ENCODE results near the gene ARMS2. TPM values are rescaled to one million over a fixed set of nuclear protein-coding genes. Genes with fewer than 3 reads are reported as not detected.
A peak's percentile ranks its signal among the peaks of the same experiment; 100 is the strongest.

Gene ARMS2
- total and polyA plus RNA-seq, 2 experiments from 2014 or later: not detected

- no peak overlapping the region for H3K4me3 ChIP-seq
- H2AFZ ChIP-seq: no peak overlapping the region
- WGBS (ENCODE audit: low lambda C conversion rate, missing lambda C conversion rate): 92% methylated on average over 4 of the region's 4 CpGs
- H3K4me2 ChIP-seq: no peak overlapping the region
- H3K36me3 ChIP-seq (replicated peaks; ENCODE audit: insufficient read depth, low read depth): no peaks in the 10 kb centered on the region
- TF ChIP-seq EZH2phosphoT487 (IDR thresholded peaks at IDR 0.05; ENCODE audit: low read depth, severe bottlenecking, unreplicated experiment): no peak
- no peak for TF ChIP-seq CTCF (IDR thresholded peaks at IDR 0.05; ENCODE audit: poor library complexity)
- TF ChIP-seq EZH2 (IDR thresholded peaks at IDR 0.05; ENCODE audit: borderline replicate concordance): no peak
- peak overlapping the region; percentile 64 for H3K27ac ChIP-seq
- H3K4me1 ChIP-seq (ENCODE audit: insufficient read depth): peaks cover 9% of the 10 kb centered on the region
- DNase-seq (ENCODE audit: low spot score): no peak
- H4K20me1 ChIP-seq (ENCODE audit: insufficient read depth, poor library complexity, severe bottlenecking): no peaks in the 10 kb centered on the region
- H3K79me2 ChIP-seq: no peaks in the 10 kb centered on the region
- no peaks in the 10 kb centered on the region for H3K9me3 ChIP-seq (ENCODE audit: low read depth)
- peaks cover 6% of the 10 kb centered on the region for H3K27me3 ChIP-seq
- H3K9me2 ChIP-seq (replicated peaks; ENCODE audit: insufficient read depth): no peaks in the 10 kb centered on the region
Measured at GRCh38 chr10:122469848-122470247, 15.4 kb downstream of the ARMS2 start.

- no peak overlapping the region for H3K4me2 ChIP-seq
Measured at GRCh38 chr10:122471531-122472177, 17.2 kb downstream of the ARMS2 start.

GRCh38 chr10:122473116-122473515 lies 18.7 kb downstream of the ARMS2 start:
- Histone ChIP-seq H4K20me1 (ENCODE audit: insufficient read depth, poor library complexity, severe bottlenecking) (no peaks in the 10 kb centered on the region), H3K79me2 (no peaks in the 10 kb centered on the region), H3K4me1 (ENCODE audit: insufficient read depth) (peaks cover 25% of the 10 kb centered on the region), H2AFZ (no peak overlapping the region), H3K4me2 (no peak overlapping the region), H3K4me3 (no peak overlapping the region), H3K27ac (no peak overlapping the region), H3K27me3 (no peaks in the 10 kb centered on the region), H3K9me2 (replicated peaks; ENCODE audit: insufficient read depth) (no peaks in the 10 kb centered on the region), H3K9me3 (ENCODE audit: low read depth) (no peaks in the 10 kb centered on the region), H3K36me3 (replicated peaks; ENCODE audit: insufficient read depth, low read depth) (no peaks in the 10 kb centered on the region)
- TF ChIP-seq CTCF (IDR thresholded peaks at IDR 0.05; ENCODE audit: poor library complexity) (no peak), EZH2 (IDR thresholded peaks at IDR 0.05; ENCODE audit: borderline replicate concordance) (no peak), EZH2phosphoT487 (IDR thresholded peaks at IDR 0.05; ENCODE audit: low read depth, severe bottlenecking, unreplicated experiment) (no peak)
- DNase-seq (ENCODE audit: low spot score): no peak
- 88% methylated on average over 8 of the region's 8 CpGs for WGBS (ENCODE audit: low lambda C conversion rate, missing lambda C conversion rate)

More at GRCh38 chr10:122471531-122472177, 17.2 kb downstream of the ARMS2 start:
- 94% methylated on average over 4 of the region's 4 CpGs for WGBS (ENCODE audit: low lambda C conversion rate, missing lambda C conversion rate)
- no peaks in the 10 kb centered on the region for H3K36me3 ChIP-seq (replicated peaks; ENCODE audit: insufficient read depth, low read depth)
- no peaks in the 10 kb centered on the region for H4K20me1 ChIP-seq (ENCODE audit: insufficient read depth, poor library complexity, severe bottlenecking)
- H3K4me1 ChIP-seq (ENCODE audit: insufficient read depth): peaks cover 25% of the 10 kb centered on the region
- H3K9me2 ChIP-seq (replicated peaks; ENCODE audit: insufficient read depth): no peaks in the 10 kb centered on the region
- no peak overlapping the region for H3K4me3 ChIP-seq
- TF ChIP-seq EZH2phosphoT487 (IDR thresholded peaks at IDR 0.05; ENCODE audit: low read depth, severe bottlenecking, unreplicated experiment) (no peak), EZH2 (IDR thresholded peaks at IDR 0.05; ENCODE audit: borderline replicate concordance) (no peak), CTCF (IDR thresholded peaks at IDR 0.05; ENCODE audit: poor library complexity) (no peak)
- no peak overlapping the region for H3K27ac ChIP-seq
- H3K79me2 ChIP-seq: no peaks in the 10 kb centered on the region
- no peak for DNase-seq (ENCODE audit: low spot score)
- H3K9me3 ChIP-seq (ENCODE audit: low read depth): no peaks in the 10 kb centered on the region
- H2AFZ ChIP-seq: no peak overlapping the region
- peaks cover 6% of the 10 kb centered on the region for H3K27me3 ChIP-seq

All from hepatocyte (in vitro differentiated cells).